Ishikawa (cell line): ENCODE results near the gene FLT1.

Experiments used
- CEBPB ChIP-seq: IDR thresholded peaks from 2 replicates; pipeline ENCODE4 v1.6.1; 2012
- CREB1 ChIP-seq: IDR thresholded peaks from 2 replicates; pipeline ENCODE4 v1.6.1; 2012; ENCODE audit warnings: low read depth
- EGR1 ChIP-seq: IDR thresholded peaks from 2 replicates; pipeline ENCODE4 v1.6.1; 2012
- EP300 ChIP-seq: IDR thresholded peaks from 2 replicates; pipeline ENCODE4 v1.6.1; 2012; ENCODE audit warnings: borderline replicate concordance
- FOXM1 ChIP-seq: IDR thresholded peaks from 2 replicates; pipeline ENCODE4 v1.6.1; 2012; ENCODE audit warnings: low read depth, borderline replicate concordance
- NFIC ChIP-seq: IDR thresholded peaks from 2 replicates; pipeline ENCODE4 v1.6.1; 2012
- RAD21 ChIP-seq: IDR thresholded peaks from 2 replicates; pipeline ENCODE4 v1.6.1; 2012; ENCODE audit warnings: low read depth
- TAF1 ChIP-seq: IDR thresholded peaks from 2 replicates; pipeline ENCODE4 v1.6.1; 2012; ENCODE audit warnings: low read depth, mild to moderate bottlenecking
- TCF12 ChIP-seq: IDR thresholded peaks from 2 replicates; pipeline ENCODE4 v1.6.1; 2012; ENCODE audit warnings: low read depth
- TEAD4 ChIP-seq: IDR thresholded peaks from 2 replicates; pipeline ENCODE4 v1.6.1; 2012
- YY1 ChIP-seq: IDR thresholded peaks from 2 replicates; pipeline ENCODE4 v1.6.1; 2012; ENCODE audit warnings: low read depth
- ZBTB7A ChIP-seq: IDR thresholded peaks from 2 replicates; pipeline ENCODE4 v1.6.1; 2012; ENCODE audit warnings: low read depth
- TF ChIP-seq, protein P1 (sequence below): IDR thresholded peaks from 2 replicates; pipeline ENCODE4 v1.6.1; 2012; ENCODE audit warnings: low read depth, mild to moderate bottlenecking
- TF ChIP-seq, protein P2 (sequence below): IDR thresholded peaks from 2 replicates; pipeline ENCODE4 v1.6.1; 2012
- TF ChIP-seq, protein P3 (sequence below): IDR thresholded peaks from 2 replicates; pipeline ENCODE4 v1.6.1; 2012

The FLT1 gene

DNA sequence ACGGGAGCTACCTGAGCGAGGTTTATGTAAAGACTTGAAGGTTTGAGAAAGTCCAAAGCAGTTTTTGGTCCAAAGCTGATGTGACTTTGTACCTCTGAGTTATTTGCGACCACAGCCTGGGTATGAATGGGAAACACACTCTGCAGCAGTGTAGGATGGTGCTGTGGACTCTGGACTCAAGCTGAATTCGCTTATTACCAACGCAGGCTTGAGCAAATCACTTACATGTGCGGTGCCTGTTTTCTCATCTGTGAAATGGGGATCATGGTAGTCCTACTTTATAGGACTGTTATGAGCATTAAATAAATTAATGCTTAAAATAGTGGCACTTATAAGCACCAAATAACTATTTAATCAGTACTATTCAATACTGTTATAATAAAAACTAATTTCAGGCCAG is 180.0 kb downstream of the FLT1 start:
- TF ChIP-seq YY1: no peak
- no peak for TF ChIP-seq EP300
- TF ChIP-seq EGR1: no peak
- TF ChIP-seq CEBPB: no peak
- TF ChIP-seq TCF12: no peak
- no peak for TF ChIP-seq TAF1

DNA sequence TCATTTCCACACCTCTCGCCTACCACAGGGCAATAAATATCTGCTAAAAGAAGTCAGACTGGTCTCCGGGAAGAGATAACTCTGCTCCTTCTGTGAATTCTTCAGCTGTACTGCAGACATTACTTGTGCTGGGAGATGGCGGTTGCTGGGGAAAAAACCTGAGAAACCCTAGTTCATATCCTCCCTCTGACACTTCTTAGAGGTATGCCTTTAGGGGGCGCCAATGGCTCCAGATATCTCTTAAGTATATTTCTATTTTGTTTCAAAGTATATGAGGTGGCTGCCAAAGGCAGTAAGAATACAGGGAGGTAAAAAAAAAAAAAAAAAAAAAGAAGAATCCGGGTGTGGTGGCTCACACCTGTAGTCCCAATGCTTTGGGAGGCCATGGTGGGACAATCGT is 181.3 kb downstream of the FLT1 start:
- TF ChIP-seq RAD21 (peak; percentile 17; the same call in 1 of the 2 replicates), YY1 (no peak)

DNA sequence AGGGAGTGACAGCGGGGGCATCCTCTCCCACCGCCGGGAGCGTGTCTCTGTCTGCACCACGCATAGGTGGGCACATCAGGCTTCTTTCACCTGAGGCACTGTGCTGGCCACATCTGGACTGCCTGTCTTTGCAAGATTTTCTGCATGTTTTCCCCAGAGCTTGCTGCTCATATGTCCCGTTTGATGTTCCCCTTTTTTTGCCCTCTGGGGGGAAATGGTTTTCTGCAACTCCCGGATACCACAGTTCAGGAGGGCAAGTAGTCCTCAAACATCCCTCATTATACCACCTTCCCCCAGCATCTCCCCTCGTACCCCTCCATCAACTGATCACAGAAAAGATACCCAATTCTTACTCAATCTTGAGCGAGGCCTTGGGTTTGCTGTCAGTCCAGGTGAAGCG is 188.6 kb downstream of the FLT1 start:
- TF ChIP-seq CEBPB: no peak
- no peak for TF ChIP-seq FOXM1
- no peak for TF ChIP-seq RAD21
- no peak for TF ChIP-seq EP300
- no peak for TF ChIP-seq CREB1
- TF ChIP-seq, protein P1, sequence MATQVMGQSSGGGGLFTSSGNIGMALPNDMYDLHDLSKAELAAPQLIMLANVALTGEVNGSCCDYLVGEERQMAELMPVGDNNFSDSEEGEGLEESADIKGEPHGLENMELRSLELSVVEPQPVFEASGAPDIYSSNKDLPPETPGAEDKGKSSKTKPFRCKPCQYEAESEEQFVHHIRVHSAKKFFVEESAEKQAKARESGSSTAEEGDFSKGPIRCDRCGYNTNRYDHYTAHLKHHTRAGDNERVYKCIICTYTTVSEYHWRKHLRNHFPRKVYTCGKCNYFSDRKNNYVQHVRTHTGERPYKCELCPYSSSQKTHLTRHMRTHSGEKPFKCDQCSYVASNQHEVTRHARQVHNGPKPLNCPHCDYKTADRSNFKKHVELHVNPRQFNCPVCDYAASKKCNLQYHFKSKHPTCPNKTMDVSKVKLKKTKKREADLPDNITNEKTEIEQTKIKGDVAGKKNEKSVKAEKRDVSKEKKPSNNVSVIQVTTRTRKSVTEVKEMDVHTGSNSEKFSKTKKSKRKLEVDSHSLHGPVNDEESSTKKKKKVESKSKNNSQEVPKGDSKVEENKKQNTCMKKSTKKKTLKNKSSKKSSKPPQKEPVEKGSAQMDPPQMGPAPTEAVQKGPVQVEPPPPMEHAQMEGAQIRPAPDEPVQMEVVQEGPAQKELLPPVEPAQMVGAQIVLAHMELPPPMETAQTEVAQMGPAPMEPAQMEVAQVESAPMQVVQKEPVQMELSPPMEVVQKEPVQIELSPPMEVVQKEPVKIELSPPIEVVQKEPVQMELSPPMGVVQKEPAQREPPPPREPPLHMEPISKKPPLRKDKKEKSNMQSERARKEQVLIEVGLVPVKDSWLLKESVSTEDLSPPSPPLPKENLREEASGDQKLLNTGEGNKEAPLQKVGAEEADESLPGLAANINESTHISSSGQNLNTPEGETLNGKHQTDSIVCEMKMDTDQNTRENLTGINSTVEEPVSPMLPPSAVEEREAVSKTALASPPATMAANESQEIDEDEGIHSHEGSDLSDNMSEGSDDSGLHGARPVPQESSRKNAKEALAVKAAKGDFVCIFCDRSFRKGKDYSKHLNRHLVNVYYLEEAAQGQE: no peak
- TF ChIP-seq NFIC: no peak

DNA sequence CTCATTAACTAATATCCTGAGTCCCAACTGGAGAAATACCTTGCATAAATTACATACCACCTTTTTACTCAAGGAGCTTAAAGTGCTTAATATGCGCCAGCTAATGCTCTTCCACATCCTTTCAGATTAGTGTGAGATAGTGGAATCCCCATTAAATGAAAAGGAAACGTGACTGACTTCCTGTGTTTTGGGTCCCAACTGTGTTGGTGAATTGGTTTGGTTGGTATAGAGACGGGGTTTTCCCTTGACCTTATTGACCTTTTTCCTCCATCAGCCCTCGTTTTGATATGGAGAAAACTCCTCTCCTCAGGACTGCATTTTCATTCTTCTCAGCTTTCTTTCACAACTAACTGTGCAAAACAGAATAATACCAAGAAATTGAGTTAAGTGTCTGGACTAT is 193.1 kb downstream of the FLT1 start:
- TF ChIP-seq CREB1: no peak
- TF ChIP-seq RAD21: no peak
- TF ChIP-seq TEAD4: no peak
- no peak for TF ChIP-seq FOXM1
- TF ChIP-seq, protein P2, sequence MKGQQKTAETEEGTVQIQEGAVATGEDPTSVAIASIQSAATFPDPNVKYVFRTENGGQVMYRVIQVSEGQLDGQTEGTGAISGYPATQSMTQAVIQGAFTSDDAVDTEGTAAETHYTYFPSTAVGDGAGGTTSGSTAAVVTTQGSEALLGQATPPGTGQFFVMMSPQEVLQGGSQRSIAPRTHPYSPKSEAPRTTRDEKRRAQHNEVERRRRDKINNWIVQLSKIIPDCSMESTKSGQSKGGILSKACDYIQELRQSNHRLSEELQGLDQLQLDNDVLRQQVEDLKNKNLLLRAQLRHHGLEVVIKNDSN: no peak
- TF ChIP-seq CEBPB: no peak
- no peak for TF ChIP-seq EGR1
- TF ChIP-seq, protein P3, sequence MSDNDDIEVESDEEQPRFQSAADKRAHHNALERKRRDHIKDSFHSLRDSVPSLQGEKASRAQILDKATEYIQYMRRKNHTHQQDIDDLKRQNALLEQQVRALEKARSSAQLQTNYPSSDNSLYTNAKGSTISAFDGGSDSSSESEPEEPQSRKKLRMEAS: no peak
- TF ChIP-seq, protein P1: no peak
- TF ChIP-seq YY1: no peak
- no peak for TF ChIP-seq ZBTB7A
- TF ChIP-seq NFIC: no peak
- no peak for TF ChIP-seq EP300
- no peak for TF ChIP-seq TAF1
- no peak for TF ChIP-seq TCF12

DNA sequence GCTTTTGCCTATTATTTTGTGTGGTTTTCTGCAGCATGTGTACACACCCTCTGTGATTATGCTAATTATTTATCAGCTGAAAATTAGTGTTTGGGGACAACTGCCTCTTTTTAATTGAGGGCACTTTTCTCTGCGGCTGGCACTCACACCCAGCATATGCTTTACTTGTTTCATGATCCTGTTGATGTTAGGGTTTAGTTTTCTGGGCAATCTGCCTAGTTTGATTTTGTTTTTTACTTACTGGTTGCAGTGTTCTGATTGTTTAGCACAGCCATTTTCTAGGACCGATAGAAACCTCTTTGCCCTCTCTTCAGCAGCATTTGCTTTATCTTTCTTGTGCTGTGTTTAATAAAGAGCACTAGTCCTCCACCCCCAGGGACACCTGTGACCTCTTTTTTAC is 195.0 kb downstream of the FLT1 start:
- TF ChIP-seq TAF1 (no peak), TEAD4 (no peak), EP300 (no peak), ZBTB7A (no peak), YY1 (no peak), FOXM1 (no peak), CEBPB (no peak), TCF12 (no peak), RAD21 (no peak), EGR1 (no peak), NFIC (no peak), CREB1 (no peak)
- TF ChIP-seq, protein P1: no peak
- TF ChIP-seq, protein P2: no peak
- TF ChIP-seq, protein P3: no peak
